Midbrain (tissue), 1 donor: ENCODE measurements around the gene GNA12.

Source experiments
- DNase-seq: peaks from one replicate; lab custom pipeline; 2025; lab: John Stamatoyannopoulos, UW

The GNA12 gene

GRCh38 chr7:2815875-2816245 lies 28.2 kb downstream of the GNA12 start:
- DNase-seq, result no peak

DNA sequence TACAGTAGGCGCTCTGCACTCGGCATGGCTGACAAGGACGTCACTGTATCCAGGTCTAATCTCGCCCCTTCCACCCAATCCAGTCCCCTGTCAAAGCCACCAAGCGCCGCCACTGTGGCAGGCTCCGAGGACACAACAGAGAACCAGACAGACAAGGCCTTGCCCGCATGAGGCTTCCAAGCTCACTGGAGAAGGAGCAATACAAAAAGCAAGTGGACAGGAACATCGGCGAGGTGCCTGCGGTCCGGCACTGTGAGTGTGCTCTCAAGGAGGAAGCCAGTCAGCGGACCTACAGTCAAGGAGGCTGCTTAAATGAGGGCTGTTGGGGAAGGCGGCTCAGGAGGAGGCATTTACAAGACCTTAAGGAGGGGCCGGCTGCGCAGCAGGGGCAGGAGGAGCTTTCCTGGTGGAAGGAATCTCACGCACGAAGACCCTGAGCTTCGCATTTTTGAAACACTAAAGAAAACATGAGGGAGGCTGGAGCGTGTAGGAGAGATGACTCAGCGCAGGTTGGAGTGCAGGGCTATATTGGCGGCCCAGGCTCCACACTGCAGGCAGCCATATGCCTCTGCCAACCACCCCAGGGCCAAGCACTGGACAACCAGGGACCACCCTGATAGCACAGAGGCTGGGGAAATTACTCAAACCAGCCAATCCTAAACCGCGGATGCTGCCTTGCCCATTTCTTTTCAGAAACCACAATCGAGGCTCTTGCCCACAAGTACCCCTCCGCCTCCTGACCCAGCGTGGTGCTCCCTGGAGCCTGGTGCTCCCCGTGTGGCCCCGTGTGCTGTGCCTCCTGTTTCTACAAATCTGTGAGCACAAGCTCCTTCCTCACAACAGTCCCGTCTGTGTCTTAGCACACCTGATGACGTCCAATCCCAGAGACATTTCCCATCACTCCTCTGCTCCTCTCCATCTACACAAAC lies 28.9 kb downstream of the GNA12 start:
- DNase-seq, result no peak

- no peak for DNase-seq
These were observed 29.7 kb downstream of the GNA12 start for GRCh38 chr7:2814186-2814945.

GRCh38 chr7:2813350-2814185 lies 30.5 kb downstream of the GNA12 start:
- DNase-seq, result no peak

DNA sequence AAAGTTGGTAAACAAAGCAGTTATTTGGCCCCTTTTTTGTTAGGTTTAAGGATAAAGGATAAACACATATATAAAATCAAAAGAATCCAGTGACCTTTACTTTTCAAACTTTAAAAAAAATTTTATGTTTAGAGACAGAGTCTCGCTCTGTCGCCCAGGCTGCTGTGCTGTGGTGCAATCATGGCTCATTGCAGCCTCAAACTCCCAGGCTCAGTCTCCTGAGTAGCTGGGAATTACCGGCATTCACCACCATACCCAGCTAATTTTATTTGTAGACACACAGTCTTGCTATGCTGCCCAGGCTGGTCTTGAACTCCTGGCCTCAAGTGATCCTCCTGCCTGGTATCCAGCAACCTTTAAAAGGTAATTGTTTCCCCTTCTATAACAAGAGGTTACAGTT lies 31.3 kb downstream of the GNA12 start:
- DNase-seq, result no peak

GRCh38 chr7:2812114-2812487 lies 32.0 kb downstream of the GNA12 start:
- DNase-seq, result no peak

GRCh38 chr7:2811476-2812113 lies 32.5 kb downstream of the GNA12 start:
- DNase-seq, result no peak

- DNase-seq, result no peak
These were observed 33.3 kb downstream of the GNA12 start for GRCh38 chr7:2810682-2811415.

DNA sequence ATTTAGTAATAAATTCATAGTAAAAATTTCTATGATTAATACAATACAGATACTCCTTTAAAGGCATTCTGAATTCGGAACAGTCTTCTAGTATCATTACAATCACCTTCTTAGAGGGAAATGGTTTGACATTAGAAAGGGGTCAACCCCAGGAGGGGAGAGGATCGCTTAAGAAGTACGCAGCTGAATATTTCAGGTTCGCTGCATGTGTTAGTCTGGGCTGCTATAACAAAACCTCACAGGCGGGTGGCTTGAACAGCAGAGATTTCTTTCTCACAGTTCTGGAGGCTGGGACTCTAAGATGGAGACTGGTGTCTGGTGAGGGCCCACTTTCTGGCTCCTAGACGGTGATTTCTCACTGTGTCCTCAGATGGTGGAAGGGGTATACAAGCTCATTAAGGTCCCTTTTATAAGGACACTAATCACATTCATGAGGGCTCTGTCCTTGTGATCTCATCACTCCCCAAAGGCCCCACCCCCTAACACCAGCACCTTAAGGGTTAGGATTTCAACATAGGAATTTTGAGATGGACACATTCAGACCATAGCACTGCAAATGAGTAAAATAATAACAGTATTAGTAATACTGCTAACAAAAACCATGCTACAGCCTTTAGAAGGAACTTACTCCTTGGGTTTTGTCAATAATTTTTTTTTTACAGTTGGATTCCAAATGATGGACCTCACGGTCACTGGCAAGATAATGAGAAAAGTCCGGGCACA lies 34.0 kb downstream of the GNA12 start:
- no peak for DNase-seq

GRCh38 chr7:2808891-2809665 lies 35.0 kb downstream of the GNA12 start:
- no peak for DNase-seq

DNA sequence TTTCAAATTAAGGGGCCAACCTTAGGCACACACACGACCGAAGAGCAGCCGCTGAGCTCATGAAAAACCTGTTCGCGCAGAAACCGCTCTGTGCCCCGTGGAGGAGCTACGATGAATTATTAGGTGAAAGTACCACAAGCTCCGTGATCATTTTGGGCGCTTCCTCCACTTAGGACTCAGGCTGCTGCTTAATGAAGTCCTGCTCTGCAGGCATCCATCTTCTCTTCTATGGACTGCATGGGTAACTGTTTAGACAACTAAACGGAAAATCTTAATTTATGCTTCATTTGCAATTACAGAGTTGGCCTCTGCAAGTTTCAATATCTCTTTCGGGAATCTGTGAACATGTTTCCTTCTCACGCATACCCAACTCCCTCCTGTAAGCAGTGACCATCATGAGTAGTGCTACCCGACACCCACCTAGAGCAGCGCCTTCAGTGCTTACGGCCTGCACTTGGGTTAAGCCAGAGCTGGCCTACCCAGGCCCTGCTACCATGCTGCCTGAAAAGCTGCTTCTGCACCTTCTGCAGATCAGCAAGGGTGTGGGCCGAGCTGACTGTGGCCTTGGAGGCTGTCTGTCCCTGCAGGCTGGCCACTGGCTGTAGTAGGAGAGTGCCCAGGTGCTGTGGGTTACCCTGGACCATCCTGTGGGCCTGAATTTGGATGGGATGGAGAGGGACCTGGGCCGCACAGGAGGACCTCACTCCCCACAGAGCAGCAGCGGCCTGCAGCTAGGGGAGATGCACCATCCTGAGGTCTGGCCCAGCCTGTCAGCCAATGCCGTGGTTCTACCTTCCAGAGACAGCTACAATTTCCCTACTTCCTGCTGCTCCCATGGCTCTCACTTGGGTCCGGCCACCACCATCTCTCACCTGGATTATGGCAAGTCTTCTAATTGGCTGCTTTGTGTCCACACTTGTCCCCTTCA lies 36.0 kb downstream of the GNA12 start:
- no peak for DNase-seq

GRCh38 chr7:2807460-2807844 lies 36.7 kb downstream of the GNA12 start:
- no peak for DNase-seq

- DNase-seq, result no peak
These were observed 37.5 kb downstream of the GNA12 start for GRCh38 chr7:2806571-2806970.

- no peak for DNase-seq
These were observed 38.7 kb downstream of the GNA12 start for GRCh38 chr7:2805213-2805944.

DNA sequence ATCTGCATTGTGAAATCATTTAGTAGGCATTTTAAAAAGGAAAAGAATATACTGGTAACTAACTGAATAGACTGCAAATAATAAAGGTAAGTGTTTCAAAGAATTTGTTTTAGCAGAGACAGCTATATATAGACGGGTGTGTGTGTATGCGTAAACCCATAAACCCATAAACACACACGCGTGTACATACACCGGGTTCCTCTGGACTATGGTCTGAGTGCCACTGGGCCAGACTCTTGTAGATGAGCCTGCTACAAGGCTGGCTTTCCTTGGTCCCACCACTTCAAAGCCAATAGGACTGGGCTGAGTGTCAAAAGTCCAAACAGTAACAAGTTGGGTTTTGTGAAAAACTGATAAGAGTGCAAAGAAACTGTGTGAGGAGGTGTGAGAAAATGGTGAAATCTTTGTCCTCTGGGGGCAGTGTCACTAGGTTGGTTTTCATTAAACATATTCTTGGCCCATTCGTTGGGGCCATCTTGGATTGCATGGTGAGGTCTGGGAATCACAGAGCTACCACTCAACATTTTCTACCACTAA lies 39.8 kb downstream of the GNA12 start:
- no peak for DNase-seq

DNA sequence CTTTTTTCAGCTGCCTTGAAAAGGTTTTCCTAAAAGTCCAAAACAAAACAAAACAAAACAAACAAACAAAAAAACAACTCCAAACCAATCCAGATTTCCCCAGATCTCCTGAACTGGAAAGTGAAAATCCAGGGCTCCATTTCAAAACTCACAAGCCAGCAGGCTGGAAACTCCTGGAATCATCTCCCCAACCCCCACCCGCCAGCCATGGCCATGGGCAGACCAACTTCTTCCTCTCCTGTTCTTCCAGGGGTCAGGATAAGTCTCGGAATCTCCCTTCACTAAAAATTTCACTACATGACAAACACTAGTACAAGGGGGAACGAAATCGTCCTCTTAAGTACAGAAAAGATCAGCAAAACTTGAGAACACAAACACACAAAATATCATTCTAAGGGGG lies 40.4 kb downstream of the GNA12 start:
- DNase-seq, result no peak

GRCh38 chr7:2803342-2803692 lies 40.8 kb downstream of the GNA12 start:
- no peak for DNase-seq
